CD14-positive monocyte (primary cell): ENCODE data around the gene SPTAN1. TPM values are rescaled to one million over a fixed set of nuclear protein-coding genes. Genes with fewer than 3 reads are reported as not detected.
A peak's percentile ranks its signal among the peaks of the same experiment; 100 is the strongest.

Source experiments
- DNase-seq, 3 donors: peaks; one replicate each; pipeline ENCODE4 v3.0.0-alpha.2; 2011 to 2022
- H2AFZ ChIP-seq: 2 replicates; pipeline ENCODE4 v1.6.0; 2012; ENCODE audit warnings: mild to moderate bottlenecking, low read depth, low read length, inconsistent platforms; ENCODE audit not compliant: insufficient read depth, poor library complexity, severe bottlenecking
- H3K27ac ChIP-seq, 2 donors: 1 replicate in 1 of 2; 2 replicates in 1 of 2; pipeline ENCODE4 v1.5.1; 2012 to 2013; ENCODE audit warnings: low read length in 2 of 2, control low read depth in 1 of 2, inconsistent platforms in 1 of 2, low read depth in 1 of 2, mild to moderate bottlenecking in 1 of 2
- H3K27me3 ChIP-seq, 2 donors: one replicate each; pipeline versions ENCODE4 v1.6.0 to v1.6.1; 2011 to 2013; ENCODE audit warnings: low read length in 2 of 2; ENCODE audit not compliant: control insufficient read depth in 2 of 2, insufficient read depth in 2 of 2
- H3K36me3 ChIP-seq, 2 donors: replicated peaks in 1 of 2; 1 replicate in 1 of 2; 2 replicates in 1 of 2; pipeline versions ENCODE4 v1.5.1 to v1.6.1; 2012 to 2013; ENCODE audit warnings: low read length in 2 of 2, control low read depth in 1 of 2, inconsistent platforms in 1 of 2, mild to moderate bottlenecking in 1 of 2; ENCODE audit not compliant: insufficient read depth in 2 of 2, control insufficient read depth in 1 of 2
- H3K4me1 ChIP-seq, 2 donors: 1 replicate in 1 of 2; 2 replicates in 1 of 2; pipeline versions ENCODE4 v1.5.1 to v1.6.1; 2012 to 2013; ENCODE audit warnings: low read length in 2 of 2, control low read depth in 1 of 2, inconsistent platforms in 1 of 2, mild to moderate bottlenecking in 1 of 2, moderate library complexity in 1 of 2; ENCODE audit not compliant: insufficient read depth in 2 of 2, control insufficient read depth in 1 of 2
- H3K4me2 ChIP-seq: replicated peaks from 2 replicates; pipeline ENCODE3; 2012; ENCODE audit warnings: low read length, moderate library complexity, mild to moderate bottlenecking; ENCODE audit not compliant: poor library complexity, severe bottlenecking; ENCODE audit errors: extremely low read depth
- H3K4me3 ChIP-seq, 3 experiments: fragments of 200-600 bp in 1 of 3; sonication (generic) in 1 of 3; replicated peaks in 1 of 3; 1 replicate in 2 of 3; 2 replicates in 1 of 3; pipeline ENCODE4 v1.5.1; 2011 to 2013; ENCODE audit warnings: low read length in 3 of 3, mild to moderate bottlenecking in 3 of 3, control low read depth in 2 of 3, low read depth in 2 of 3, inconsistent platforms in 1 of 3, moderate library complexity in 1 of 3
- H3K79me2 ChIP-seq: 2 replicates; pipeline ENCODE4 v1.6.0; 2012; ENCODE audit warnings: mild to moderate bottlenecking, control low read depth, inconsistent platforms, low read length, moderate library complexity; ENCODE audit not compliant: insufficient read depth
- H3K9ac ChIP-seq: 2 replicates; pipeline ENCODE4 v1.6.0; 2017; ENCODE audit warnings: low read length, mild to moderate bottlenecking; ENCODE audit not compliant: insufficient read depth, poor library complexity, severe bottlenecking
- H3K9me3 ChIP-seq, 2 donors: replicated peaks in 1 of 2; 1 replicate in 1 of 2; 2 replicates in 1 of 2; pipeline versions ENCODE4 v1.5.1 to v1.6.1; 2012 to 2013; ENCODE audit warnings: low read length in 2 of 2, control low read depth in 1 of 2; ENCODE audit not compliant: control insufficient read depth in 1 of 2, insufficient read depth in 1 of 2
- H4K20me1 ChIP-seq: 2 replicates; pipeline ENCODE4 v1.6.0; 2012; ENCODE audit warnings: mild to moderate bottlenecking, low read length, control low read depth, moderate library complexity; ENCODE audit not compliant: insufficient read depth
- H3K27ac Mint-ChIP-seq, 7 donors: one replicate each; pipeline ENCODE4 v1.8.0; 2020; ENCODE audit warnings: mild to moderate bottlenecking in 7 of 7, mixed read lengths in 7 of 7, moderate library complexity in 6 of 7, inconsistent platforms in 2 of 7
- H3K27me3 Mint-ChIP-seq, 3 donors: one replicate each; pipeline ENCODE4 v1.8.0; 2021 to 2022; ENCODE audit warnings: low read depth in 3 of 3, mild to moderate bottlenecking in 3 of 3, mixed read lengths in 3 of 3, moderate library complexity in 3 of 3, inconsistent platforms in 1 of 3
- H3K36me3 Mint-ChIP-seq, 2 donors: one replicate each; pipeline ENCODE4 v1.8.0; 2020; ENCODE audit warnings: mixed read lengths in 2 of 2, inconsistent platforms in 1 of 2, mild to moderate bottlenecking in 1 of 2
- H3K4me1 Mint-ChIP-seq: one replicate; pipeline ENCODE4 v1.8.0; 2020; ENCODE audit warnings: mild to moderate bottlenecking, mixed read lengths
- H3K4me3 Mint-ChIP-seq, 2 donors: one replicate each; pipeline ENCODE4 v1.8.0; 2020; ENCODE audit warnings: mild to moderate bottlenecking in 2 of 2, mixed read lengths in 2 of 2, moderate library complexity in 1 of 2
- H3K9me3 Mint-ChIP-seq, 7 donors: one replicate each; pipeline ENCODE4 v1.8.0; 2020 to 2022; ENCODE audit warnings: mixed read lengths in 7 of 7, mild to moderate bottlenecking in 6 of 7, moderate library complexity in 6 of 7, inconsistent platforms in 2 of 7
- WGBS: methylation state at CpG from one replicate; pipeline ENCODE4 v1.1.5; 2013; ENCODE audit warnings: missing lambda C conversion rate; ENCODE audit not compliant: insufficient coverage; 5-methylcytosine and 5-hydroxymethylcytosine counted together
- intact Hi-C, 2 donors: fragments of 100-400 bp; cut with micrococcal nuclease; formaldehyde crosslinking; loops; one replicate each; pipeline versions ENCODE4 v1.15.0 to v1.15.1; 2023
- polyA plus RNA-seq, 3 donors: library from polyadenylated mRNA; depleted of rRNA in 1 of 3; unstranded in 2 of 3; stranded (reverse) in 1 of 3; fragments of 300-500 nt in 2 of 3; fragments of >200 nt in 1 of 3; fragmentation: Illumina TruSeq in 2 of 3; gene quantifications; 1 replicate in 2 of 3; 2 replicates in 1 of 3; pipeline ENCODE4 v1.2.3, GENCODE V29; 2012 to 2021
- TF ChIP-seq, protein P1 (sequence below): fragments of 200-600 bp; IDR thresholded peaks from one replicate; pipeline ENCODE4 v1.8.0; 2022; ENCODE audit warnings: antibody characterized with exemption, mild to moderate bottlenecking

SPTAN1 gene
- polyA plus RNA-seq, 3 donors: 6.2 to 40.8 (median 8.5) TPM

DNA sequence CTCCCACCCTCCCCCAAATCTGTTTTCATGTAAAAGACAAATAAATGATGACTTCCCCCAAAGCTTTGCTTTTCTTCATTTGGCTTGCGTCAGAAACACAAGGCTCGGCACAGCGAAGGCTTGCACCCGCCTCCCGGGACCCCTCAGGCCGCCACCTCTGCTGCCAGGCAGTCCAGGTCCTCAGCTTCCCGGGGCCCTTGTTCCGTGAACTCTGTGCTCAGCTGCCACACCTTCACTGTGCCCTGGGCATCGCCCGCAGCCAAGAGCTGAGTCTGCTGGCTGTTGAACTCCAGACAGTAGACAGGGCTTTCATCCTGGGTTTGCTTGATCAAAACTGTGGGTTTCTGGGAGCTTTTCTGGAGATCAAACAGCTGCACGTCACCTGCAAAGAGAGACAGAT, 81.2 kb downstream of the SPTAN1 start:
- Histone ChIP-seq H3K79me2 (no peaks in the 10 kb centered on the region), H3K36me3 (peaks cover 33 to 55% of the 10 kb centered on the region in 2 donors), H3K4me1 (no peaks in the 10 kb centered on the region), H3K4me3 (no peak overlapping the region), H4K20me1 (no peaks in the 10 kb centered on the region), H2AFZ (no peak overlapping the region), H3K27ac (no peak overlapping the region), H3K27me3 (no peaks in the 10 kb centered on the region), H3K9me3 (no peaks in the 10 kb centered on the region), H3K4me2 (no peak overlapping the region), H3K9ac (no peak overlapping the region)
- WGBS: 93% methylated on average over 11 of the region's 11 CpGs
- Mint-ChIP-seq H3K36me3 (peaks cover 43 to 57% of the 10 kb centered on the region in 2 donors), H3K4me3 (no peak overlapping the region), H3K4me1 (no peaks in the 10 kb centered on the region), H3K9me3 (no peaks in the 10 kb centered on the region), H3K27me3 (no peaks in the 10 kb centered on the region), H3K27ac (peak overlapping the region in 3 of 7 donors; percentile 30 to 46 (median 42))
- no peak for DNase-seq
- intact Hi-C loops: no loop called here
- TF ChIP-seq, protein P1, sequence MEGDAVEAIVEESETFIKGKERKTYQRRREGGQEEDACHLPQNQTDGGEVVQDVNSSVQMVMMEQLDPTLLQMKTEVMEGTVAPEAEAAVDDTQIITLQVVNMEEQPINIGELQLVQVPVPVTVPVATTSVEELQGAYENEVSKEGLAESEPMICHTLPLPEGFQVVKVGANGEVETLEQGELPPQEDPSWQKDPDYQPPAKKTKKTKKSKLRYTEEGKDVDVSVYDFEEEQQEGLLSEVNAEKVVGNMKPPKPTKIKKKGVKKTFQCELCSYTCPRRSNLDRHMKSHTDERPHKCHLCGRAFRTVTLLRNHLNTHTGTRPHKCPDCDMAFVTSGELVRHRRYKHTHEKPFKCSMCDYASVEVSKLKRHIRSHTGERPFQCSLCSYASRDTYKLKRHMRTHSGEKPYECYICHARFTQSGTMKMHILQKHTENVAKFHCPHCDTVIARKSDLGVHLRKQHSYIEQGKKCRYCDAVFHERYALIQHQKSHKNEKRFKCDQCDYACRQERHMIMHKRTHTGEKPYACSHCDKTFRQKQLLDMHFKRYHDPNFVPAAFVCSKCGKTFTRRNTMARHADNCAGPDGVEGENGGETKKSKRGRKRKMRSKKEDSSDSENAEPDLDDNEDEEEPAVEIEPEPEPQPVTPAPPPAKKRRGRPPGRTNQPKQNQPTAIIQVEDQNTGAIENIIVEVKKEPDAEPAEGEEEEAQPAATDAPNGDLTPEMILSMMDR: no peak

DNA sequence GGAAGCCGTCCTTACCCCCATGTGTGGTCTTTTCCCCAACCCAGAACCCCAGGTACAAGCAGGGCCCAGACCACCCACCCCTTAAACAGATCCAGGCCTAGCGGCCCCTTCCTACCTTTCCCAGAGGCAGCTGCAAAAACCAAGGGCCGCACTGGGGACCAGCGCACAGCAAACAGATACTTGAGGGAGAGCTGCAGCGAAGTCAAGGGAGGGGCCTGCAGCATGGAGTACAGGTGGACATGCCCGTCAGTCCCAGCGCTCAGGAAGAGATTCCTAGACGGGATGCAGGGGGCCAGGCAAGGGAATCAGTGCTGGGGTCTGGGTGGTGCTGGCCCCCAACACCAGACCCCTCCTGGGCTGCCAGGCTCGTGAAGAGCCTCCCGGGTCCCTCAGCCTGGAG, 81.7 kb downstream of the SPTAN1 start:
- H3K9ac ChIP-seq: no peak overlapping the region

More for the DNA sequence above, 81.7 kb downstream of the SPTAN1 start:
- Histone ChIP-seq H3K4me3 (no peak overlapping the region), H3K36me3 (peaks cover 29 to 50% of the 10 kb centered on the region in 2 donors), H3K27me3 (no peaks in the 10 kb centered on the region), H2AFZ (no peak overlapping the region), H4K20me1 (no peaks in the 10 kb centered on the region), H3K4me1 (no peaks in the 10 kb centered on the region), H3K4me2 (no peak overlapping the region), H3K79me2 (no peaks in the 10 kb centered on the region), H3K9me3 (no peaks in the 10 kb centered on the region), H3K27ac (no peak overlapping the region)
- H3K4me3 Mint-ChIP-seq: no peak overlapping the region
- no peak for DNase-seq
- H3K4me1 Mint-ChIP-seq: no peaks in the 10 kb centered on the region
- H3K27me3 Mint-ChIP-seq: no peaks in the 10 kb centered on the region
- WGBS: 100% methylated on average over 5 of the region's 10 CpGs
- H3K36me3 Mint-ChIP-seq: peaks cover 38 to 58% of the 10 kb centered on the region in 2 donors
- TF ChIP-seq, protein P1: no peak
- peak overlapping the region in 3 of 7 donors; percentile 9 to 46 (median 30) for H3K27ac Mint-ChIP-seq
- no peaks in the 10 kb centered on the region for H3K9me3 Mint-ChIP-seq
- intact Hi-C loops: no loop called here
